Measurements from ENCODE around the gene TTLL3.
A peak's percentile ranks its signal among the peaks of the same experiment; 100 is the strongest.
"Not testable (repeated sequence)": the region's sequence is repeated elsewhere in the genome, so short reads cannot be mapped to it uniquely, and the experiment has no call there.

TTLL3 gene

GRCh38 chr3:9809615-9810432, at the start of gene TTLL3:
TTLL3 (plus strand) TSS chr3:9810262; CDS start chr3:9810662, 400 bp downstream.
- DNase-seq: peak; percentile 29 to 73

GRCh38 chr3:9760779-9761505, 49.1 kb upstream of the TTLL3 start:
- DNase-seq: no peak

- DNase-seq: no peak
Observed at GRCh38 chr3:9761919-9762318, 48.1 kb upstream of the TTLL3 start.

GRCh38 chr3:9762871-9763270, 47.2 kb upstream of the TTLL3 start:
- DNase-seq: no peak

GRCh38 chr3:9765865-9766264, 44.2 kb upstream of the TTLL3 start:
- no peak for DNase-seq

GRCh38 chr3:9767418-9767817, 42.6 kb upstream of the TTLL3 start:
- DNase-seq: no peak

GRCh38 chr3:9768141-9768775, 41.8 kb upstream of the TTLL3 start:
- DNase-seq: no peak

GRCh38 chr3:9769012-9769411, 41.0 kb upstream of the TTLL3 start:
- peak in 1 of 2 experiments; percentile 19 for DNase-seq

- peak in 1 of 2 experiments; percentile 82 for DNase-seq
Observed at GRCh38 chr3:9769426-9770275, 40.4 kb upstream of the TTLL3 start, which contains the start of gene CAMK1. CAMK1 (minus strand) TSS chr3:9769947; CDS start chr3:9767749, 2,198 bp downstream.

GRCh38 chr3:9770276-9770812, 39.7 kb upstream of the TTLL3 start:
- peak in 1 of 2 experiments; percentile 7 for DNase-seq

GRCh38 chr3:9771007-9771406, 39.1 kb upstream of the TTLL3 start:
- DNase-seq: not testable (repeated sequence)

- DNase-seq: no peak
Observed at GRCh38 chr3:9776896-9777693, 33.0 kb upstream of the TTLL3 start.

GRCh38 chr3:9777694-9778021, 32.4 kb upstream of the TTLL3 start:
- DNase-seq: no peak

- no peak for DNase-seq
Observed at GRCh38 chr3:9778143-9779074, 31.7 kb upstream of the TTLL3 start.

- DNase-seq: no peak
Observed at GRCh38 chr3:9779075-9779593, 30.9 kb upstream of the TTLL3 start.

- no peak for DNase-seq
Observed at GRCh38 chr3:9779721-9780457, 30.2 kb upstream of the TTLL3 start.

- DNase-seq: no peak
Observed at GRCh38 chr3:9780458-9780812, 29.6 kb upstream of the TTLL3 start.

GRCh38 chr3:9780910-9781309, 29.2 kb upstream of the TTLL3 start:
- no peak for DNase-seq

GRCh38 chr3:9781551-9781950, 28.5 kb upstream of the TTLL3 start:
- no peak for DNase-seq
